NOMO-1 treated with dmso at 0.1 percent for 144 hours (cell line): Measurements from ENCODE around the gene GABRG3.
"Not testable (repeated sequence)": the region's sequence is repeated elsewhere in the genome, so short reads cannot be mapped to it uniquely, and the experiment has no call there.

ENCODE experiments used
- DNase-seq: peaks from one replicate; lab custom pipeline; 2025; ENCODE audit not compliant: unreplicated experiment; lab: John Stamatoyannopoulos, UW

Gene GABRG3

GRCh38 chr15:26996250-26996649 lies 25.3 kb downstream of the GABRG3 start:
- DNase-seq, result no peak

DNA sequence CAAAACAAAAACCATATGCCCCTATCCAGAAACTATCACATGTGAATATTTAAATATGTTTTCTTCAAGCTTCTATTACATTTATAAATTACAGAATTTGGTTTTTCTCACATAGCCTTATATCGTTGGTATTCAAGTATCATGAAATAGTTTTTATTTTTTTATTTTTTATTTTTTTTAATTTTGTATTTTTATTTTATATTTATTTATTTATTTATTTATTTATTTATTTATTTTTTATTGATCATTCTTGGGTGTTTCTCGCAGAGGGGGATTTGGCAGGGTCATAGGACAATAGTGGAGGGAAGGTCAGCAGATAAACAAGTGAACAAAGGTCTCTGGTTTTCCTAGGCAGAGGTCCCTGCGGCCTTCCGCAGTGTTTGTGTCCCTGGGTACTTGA lies 32.0 kb downstream of the GABRG3 start:
- DNase-seq, result not testable (repeated sequence)

DNA sequence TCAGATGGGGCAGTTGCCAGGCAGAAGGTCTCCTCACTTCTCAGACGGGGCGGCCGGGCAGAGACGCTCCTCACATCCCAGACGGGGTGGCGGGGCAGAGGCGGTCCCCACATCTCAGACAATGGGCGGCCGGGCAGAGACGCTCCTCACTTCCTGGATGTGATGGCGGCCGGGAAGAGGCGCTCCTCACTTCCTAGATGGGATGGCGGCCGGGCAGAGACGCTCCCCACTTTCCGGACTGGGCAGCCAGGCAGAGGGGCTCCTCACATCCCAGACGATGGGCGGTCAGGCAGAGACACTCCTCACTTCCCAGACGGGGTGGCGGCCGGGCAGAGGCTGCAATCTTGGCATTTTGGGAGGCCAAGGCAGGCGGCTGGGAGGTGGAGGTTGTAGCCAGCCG lies 33.2 kb downstream of the GABRG3 start:
- not testable (repeated sequence) for DNase-seq

GRCh38 chr15:27017168-27017809 lies 46.3 kb downstream of the GABRG3 start:
- DNase-seq, result peak; percentile 15

DNA sequence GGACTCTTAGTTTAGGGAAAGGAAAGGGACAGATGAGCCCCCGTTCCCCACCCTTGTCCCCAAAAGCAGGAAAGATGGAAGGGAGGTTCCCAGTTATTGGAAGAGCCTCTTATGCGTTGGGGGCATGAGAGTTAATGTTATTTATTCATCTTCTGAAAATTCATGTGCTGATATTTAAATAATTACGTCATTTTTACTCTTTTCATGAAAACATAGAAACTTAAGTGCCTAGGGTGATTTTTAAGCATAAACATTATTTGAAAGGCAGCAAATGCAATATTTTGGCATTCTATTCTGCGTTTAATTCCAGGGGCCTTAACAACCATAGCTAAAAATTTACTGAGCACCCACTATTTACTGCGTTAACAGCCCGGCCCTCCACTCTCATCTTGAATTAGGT lies 48.7 kb downstream of the GABRG3 start:
- DNase-seq, result no peak

DNA sequence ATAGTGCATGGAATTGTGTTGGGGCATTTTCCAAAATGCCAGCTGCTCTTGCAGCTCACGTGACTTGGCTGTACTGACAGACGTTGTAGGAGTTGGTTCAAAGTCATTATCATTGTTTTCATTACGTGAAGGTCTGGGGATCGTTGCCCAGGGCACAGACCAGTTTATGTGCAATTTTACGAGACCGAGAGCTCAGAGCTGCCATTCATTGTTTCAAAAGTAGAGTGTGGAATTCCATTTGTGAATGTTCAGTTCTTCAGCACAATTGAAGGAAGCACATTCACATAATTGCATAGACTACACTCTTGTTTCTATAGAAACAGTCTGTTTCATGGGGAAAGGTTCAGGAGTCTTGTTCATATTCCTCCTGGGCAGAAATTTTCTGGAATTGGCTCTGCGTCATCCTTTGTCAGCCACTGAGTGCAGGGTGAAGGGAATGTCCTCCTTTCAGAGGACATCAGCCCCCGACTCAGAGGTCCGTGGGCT lies 54.5 kb downstream of the GABRG3 start:
- no peak for DNase-seq

DNA sequence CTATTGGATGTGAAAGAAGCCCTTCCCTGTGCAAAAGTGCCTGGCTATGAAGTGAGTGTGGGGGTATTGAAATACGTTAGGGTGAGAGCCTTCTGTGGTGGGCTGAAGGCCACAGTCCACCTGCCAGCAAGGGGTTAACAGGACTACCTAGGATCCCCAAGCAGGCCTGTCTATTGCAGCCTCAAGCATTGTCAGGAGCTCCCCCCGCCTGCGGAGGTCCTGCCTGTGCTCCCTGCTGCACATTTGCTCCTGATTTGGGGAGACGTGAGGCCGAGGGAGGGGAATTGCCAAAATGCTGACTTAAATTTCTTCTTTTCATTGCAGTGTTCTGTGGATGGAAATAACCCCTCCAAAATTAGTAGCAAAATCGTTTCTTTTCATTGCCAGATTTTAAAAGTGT lies 56.2 kb downstream of the GABRG3 start:
- no peak for DNase-seq

DNA sequence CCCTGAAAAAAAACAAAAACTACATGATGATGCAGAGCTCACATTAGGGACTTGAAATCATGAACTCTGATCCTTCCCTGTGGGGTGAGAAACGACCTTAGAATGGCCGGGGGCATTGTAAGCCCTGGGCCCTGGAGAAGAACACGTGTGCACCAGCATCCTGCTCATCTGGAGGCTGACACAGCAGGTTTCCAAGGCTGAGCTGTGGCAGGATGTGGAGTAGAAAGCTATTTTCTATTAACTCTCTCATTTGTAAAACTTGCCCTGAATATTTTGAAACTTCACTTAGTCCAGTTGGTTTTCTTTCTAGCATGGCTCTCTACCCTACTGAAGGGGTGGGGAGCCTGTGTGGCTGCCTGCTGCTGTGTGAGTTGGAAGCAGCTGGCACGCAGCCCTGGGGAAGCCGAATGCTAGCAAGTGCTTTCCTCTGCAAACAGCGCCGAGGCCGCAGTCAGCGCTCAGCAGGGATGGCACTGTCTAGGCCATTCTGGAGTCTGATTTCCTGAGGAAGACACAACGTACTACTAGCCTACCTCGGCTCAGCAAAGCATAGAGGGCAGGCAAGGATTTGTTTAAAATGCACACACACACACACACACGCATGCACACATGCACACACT lies 58.0 kb downstream of the GABRG3 start:
- DNase-seq, result no peak

DNA sequence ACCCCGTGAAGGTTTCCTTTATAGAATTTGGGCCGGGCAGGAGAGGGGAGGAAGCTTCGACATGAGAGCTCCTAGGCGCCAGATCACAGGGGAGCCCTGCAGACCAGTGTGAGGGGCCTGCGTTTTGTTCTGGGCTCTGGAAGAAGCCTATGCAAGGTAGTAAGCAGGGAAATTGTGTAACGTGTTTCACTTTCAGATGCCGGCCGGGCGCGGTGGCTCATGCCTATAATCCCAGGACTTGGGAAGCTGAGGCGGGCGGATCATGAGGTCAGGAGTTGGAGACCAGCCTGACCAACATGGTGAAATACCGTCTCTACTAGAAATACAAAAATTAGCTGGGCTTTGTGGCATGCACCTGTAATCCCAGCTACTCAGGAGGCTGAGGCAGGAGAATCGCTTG lies 65.2 kb downstream of the GABRG3 start:
- no peak for DNase-seq

DNA sequence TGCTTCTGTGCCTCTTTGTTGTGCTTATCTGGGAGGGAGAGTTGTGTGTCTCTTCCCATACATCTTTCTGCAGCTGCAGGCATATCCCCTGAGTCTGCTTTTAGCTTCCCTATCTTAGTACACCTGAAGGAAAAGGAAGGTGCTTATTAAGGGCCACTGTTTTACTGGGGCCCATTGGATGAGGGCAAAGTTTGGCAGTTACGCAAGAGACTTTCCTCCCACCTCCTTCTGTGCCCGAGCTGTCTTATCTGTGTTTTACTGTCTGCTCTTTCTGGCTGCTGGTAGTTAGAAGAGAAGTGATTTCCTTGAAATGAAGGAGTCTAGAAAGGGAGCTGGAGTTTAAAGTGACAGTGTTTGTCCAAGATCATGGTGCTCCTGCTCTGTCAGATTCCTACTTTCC lies 66.5 kb downstream of the GABRG3 start:
- DNase-seq, result no peak

- no peak for DNase-seq
Observed at GRCh38 chr15:27039152-27039551, 68.2 kb downstream of the GABRG3 start.

- no peak for DNase-seq
Observed at GRCh38 chr15:27042230-27042629, 71.2 kb downstream of the GABRG3 start.

GRCh38 chr15:27042646-27043045 lies 71.7 kb downstream of the GABRG3 start:
- no peak for DNase-seq

DNA sequence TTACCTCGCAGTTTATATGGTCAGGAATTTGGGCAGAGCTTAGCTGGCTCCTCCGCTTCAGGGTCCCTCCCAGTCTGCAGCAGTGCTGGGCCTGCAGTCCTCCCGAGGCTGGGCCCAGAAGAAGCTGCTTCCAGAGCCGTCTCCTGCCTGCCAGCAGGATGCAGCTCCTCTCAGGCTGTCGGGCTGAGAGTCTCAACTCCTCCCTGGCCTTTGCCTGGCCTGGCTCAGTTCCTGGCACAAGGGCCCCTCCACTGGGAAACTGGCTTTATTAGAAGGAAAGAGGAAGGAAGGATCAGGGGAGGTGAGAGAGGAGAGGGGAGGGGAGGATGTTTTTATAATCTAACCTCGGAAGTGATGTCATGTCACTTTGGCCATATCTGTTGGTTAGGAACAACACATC lies 72.8 kb downstream of the GABRG3 start:
- no peak for DNase-seq

DNA sequence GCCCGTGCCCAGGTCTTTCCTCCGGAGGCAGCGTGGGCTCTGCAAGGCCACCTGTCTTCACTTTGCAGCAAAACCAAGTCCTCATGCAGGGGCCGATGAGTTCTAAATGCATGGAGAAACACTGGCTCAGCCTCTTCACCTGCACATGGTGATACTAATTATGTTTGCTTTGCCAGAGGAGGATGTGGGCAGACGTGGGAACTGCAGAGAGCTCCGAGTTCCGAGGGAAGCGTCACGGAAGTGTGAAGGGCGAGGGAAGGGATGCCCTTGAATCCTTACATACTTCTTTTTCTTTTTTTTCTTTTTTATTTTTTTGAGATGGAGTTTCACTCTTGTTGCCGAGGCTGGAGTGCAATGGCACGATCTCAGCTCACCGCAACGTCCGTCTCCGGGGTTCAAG lies 74.8 kb downstream of the GABRG3 start:
- DNase-seq, result no peak

DNA sequence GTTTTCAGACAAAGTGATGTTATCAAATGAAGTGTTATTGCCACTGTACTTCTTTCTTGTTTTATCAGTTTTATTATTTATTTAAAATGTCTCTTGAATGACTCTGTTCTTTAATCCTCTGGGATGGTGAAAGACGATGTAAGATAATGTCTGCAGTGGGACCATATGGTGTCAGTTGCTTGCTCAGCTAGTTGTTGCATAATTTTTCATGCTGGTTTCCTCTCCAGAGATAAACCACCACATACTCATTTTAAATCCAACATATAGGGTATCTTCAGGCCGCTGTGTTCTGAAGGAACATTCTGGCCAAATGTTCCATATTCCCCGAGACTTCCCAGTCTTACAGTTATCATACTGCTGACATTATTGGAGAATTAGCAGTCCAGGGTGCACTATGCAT lies 75.9 kb downstream of the GABRG3 start:
- no peak for DNase-seq

- no peak for DNase-seq
Observed at GRCh38 chr15:27050163-27050562, 79.2 kb downstream of the GABRG3 start.

GRCh38 chr15:27054426-27054825 lies 83.4 kb downstream of the GABRG3 start:
- no peak for DNase-seq

DNA sequence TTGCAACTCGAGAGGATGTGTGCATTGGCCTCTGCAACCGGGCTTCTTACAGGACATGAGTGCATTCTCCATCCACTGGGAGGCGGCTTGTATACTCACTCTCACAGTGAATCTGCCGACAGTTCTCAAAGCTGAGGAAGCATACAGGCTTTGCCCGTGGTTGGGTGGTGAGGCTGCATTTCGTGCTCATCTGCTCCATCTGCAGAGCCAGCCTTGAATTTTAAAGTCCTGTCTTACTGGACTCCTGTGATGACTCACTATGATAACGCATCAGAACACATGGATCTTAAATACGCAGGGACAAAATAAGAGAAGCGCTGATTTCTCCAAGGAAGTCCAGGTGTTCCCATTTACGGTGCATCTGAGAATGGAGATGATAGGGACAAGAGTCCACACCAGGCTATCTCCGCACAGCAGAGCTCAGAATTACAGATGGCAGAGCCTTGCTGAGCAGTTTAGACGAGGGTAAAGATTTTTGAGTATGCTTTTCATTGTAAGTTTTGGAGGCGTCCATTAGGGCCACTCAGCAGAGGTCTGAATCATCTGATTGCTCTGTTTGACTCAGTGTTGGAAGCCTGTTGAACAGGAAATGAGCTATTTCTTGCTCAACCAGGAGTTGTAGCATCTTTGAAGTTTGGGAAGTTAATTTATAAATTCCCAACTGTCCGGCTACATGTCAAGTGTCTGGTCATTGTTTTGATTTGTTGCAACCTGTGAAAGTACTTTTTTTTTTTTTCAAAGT lies 87.1 kb downstream of the GABRG3 start:
- DNase-seq, result no peak

DNA sequence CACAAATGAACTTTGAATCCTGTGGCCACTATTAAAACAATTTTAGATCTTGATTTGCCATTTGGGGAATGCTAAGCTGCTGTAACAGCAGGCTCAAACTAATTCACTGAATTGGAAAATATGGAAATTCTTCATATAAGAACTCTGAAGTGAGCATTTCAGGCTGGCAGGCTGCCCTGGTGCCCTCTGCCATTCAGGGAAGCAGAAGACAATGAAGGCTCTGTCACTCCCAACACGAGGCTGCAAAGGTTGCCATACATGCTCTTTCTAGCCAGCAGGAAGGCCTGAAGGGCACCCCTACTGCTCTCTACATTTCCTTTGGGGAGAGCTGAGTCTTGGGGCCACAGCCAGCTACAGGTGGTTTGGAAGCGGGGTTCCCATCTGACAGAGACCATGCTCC lies 88.0 kb downstream of the GABRG3 start:
- no peak for DNase-seq

GRCh38 chr15:27059610-27060202 lies 88.7 kb downstream of the GABRG3 start:
- no peak for DNase-seq

GRCh38 chr15:27061739-27062138 lies 90.8 kb downstream of the GABRG3 start:
- DNase-seq, result no peak
